A549 (cell line): ENCODE results near the gene TMC5. TPM values are rescaled to one million over a fixed set of nuclear protein-coding genes. Genes with fewer than 3 reads are reported as not detected.
"Not testable (repeated sequence)": the region's sequence is repeated elsewhere in the genome, so short reads cannot be mapped to it uniquely, and the experiment has no call there.

Experiments used
- ATAC-seq, 2 experiments: fragments of 200-7000 bp in 1 of 2; fragments of >200 bp in 1 of 2; cut with Nextera tagmentation in 1 of 2; cut with Tn5 transposase in 1 of 2; 3 replicates each; pipeline versions ENCODE4 v1.8.0 to v1.9.1; 2018 to 2020; ENCODE audit warnings: mild to moderate bottlenecking in 1 of 2, moderate library complexity in 1 of 2
- CTCF ChIA-PET: fragments of 300-600 bp; sonication (Branson Sonifier 250); formaldehyde crosslinking; extraction: SDS; loops from one replicate; lab custom pipeline; 2021; ENCODE audit warnings: antibody characterized with exemption, inconsistent platforms; lab: Yijun Ruan, JAX
- POLR2A ChIA-PET: fragments of 350-600 bp; formaldehyde crosslinking; extraction: SDS; loops from one replicate; lab custom pipeline; 2021; ENCODE audit warnings: antibody characterized with exemption, inconsistent platforms; lab: Yijun Ruan, JAX
- DNase-seq, 2 experiments: peaks; one replicate each; pipeline versions ENCODE4 v3.0.0 to v3.0.0-alpha.2; 2011 to 2016; ENCODE audit warnings: low read depth in 1 of 2, low spot score in 1 of 2
- FAIRE-seq: peaks from 2 replicates; lab custom pipeline; 2011; peaks lifted over from hg19 to GRCh38; lab: Jason Lieb, UNC
- H3K27ac ChIP-seq, 2 experiments: fragments of >200 bp; sonication (Bioruptor Twin); formaldehyde crosslinking; 3 replicates each; pipeline ENCODE4 v1.5.1; 2016 to 2017
- H3K4me1 ChIP-seq: fragments of >200 bp; sonication (Bioruptor Twin); formaldehyde crosslinking; 3 replicates; pipeline ENCODE4 v1.6.1; 2016
- H3K4me2 ChIP-seq: fragments of >200 bp; sonication (Bioruptor Twin); formaldehyde crosslinking; 3 replicates; pipeline ENCODE4 v1.6.1; 2016
- H3K4me3 ChIP-seq: fragments of >200 bp; sonication (Bioruptor Twin); formaldehyde crosslinking; 3 replicates; pipeline ENCODE4 v1.5.1; 2016
- H3K9me3 ChIP-seq: fragments of >200 bp; sonication (Bioruptor Twin); formaldehyde crosslinking; 3 replicates; pipeline ENCODE4 v1.6.1; 2016
- BHLHE40 ChIP-seq: IDR thresholded peaks from 2 replicates; pipeline ENCODE4 v1.6.1; 2012; ENCODE audit warnings: low read depth, low read length, inconsistent platforms
- CBX2 ChIP-seq: fragments of 200-600 bp; sonication (generic); IDR thresholded peaks from 2 replicates; pipeline ENCODE4 v1.6.1; 2016; ENCODE audit warnings: low read depth, mild to moderate bottlenecking, borderline replicate concordance
- CBX8 ChIP-seq: fragments of 200-600 bp; sonication (generic); IDR thresholded peaks from 2 replicates; pipeline ENCODE4 v1.6.1; 2016
- EHF ChIP-seq: fragments of 250-450 bp; sonication (Bioruptor Pico); IDR thresholded peaks from 2 replicates; pipeline ENCODE4 v1.5.0; 2020; ENCODE audit warnings: mild to moderate bottlenecking
- ELK1 ChIP-seq: fragments of 150-350 bp; IDR thresholded peaks from 2 replicates; pipeline ENCODE4 v1.6.1; 2014; ENCODE audit warnings: low read depth, mild to moderate bottlenecking, low read length
- HDAC2 ChIP-seq: fragments of 200-600 bp; sonication (generic); IDR thresholded peaks from 2 replicates; pipeline ENCODE4 v1.6.1; 2016
- HEYL ChIP-seq: fragments of 250-450 bp; sonication (Bioruptor Pico); IDR thresholded peaks from 2 replicates; pipeline ENCODE4 v1.8.0; 2021; ENCODE audit warnings: mild to moderate bottlenecking, moderate library complexity
- HMGXB4 ChIP-seq: fragments of 250-450 bp; sonication (Bioruptor Pico); IDR thresholded peaks from 2 replicates; pipeline ENCODE4 v1.5.0; 2021; ENCODE audit warnings: mild to moderate bottlenecking, moderate library complexity, borderline replicate concordance
- HOXA7 ChIP-seq: fragments of 250-450 bp; sonication (Bioruptor Pico); IDR thresholded peaks from 2 replicates; pipeline ENCODE4 v1.5.0; 2020; ENCODE audit warnings: mild to moderate bottlenecking, moderate library complexity
- JUN ChIP-seq, 2 experiments: fragments of >200 bp; sonication (Bioruptor Twin); formaldehyde crosslinking; IDR thresholded peaks; 2 replicates in 1 of 2; 3 replicates in 1 of 2; pipeline ENCODE4 v1.6.1; 2016 to 2017
- JUNB ChIP-seq: fragments of >200 bp; sonication (Bioruptor Twin); formaldehyde crosslinking; IDR thresholded peaks from 2 replicates; pipeline ENCODE4 v1.6.1; 2016
- KDM5A ChIP-seq: fragments of 200-600 bp; sonication (generic); IDR thresholded peaks from 2 replicates; pipeline ENCODE4 v1.6.1; 2016; ENCODE audit warnings: antibody characterized with exemption, mild to moderate bottlenecking
- MAFK ChIP-seq: fragments of 450-650 bp; IDR thresholded peaks from 2 replicates; pipeline ENCODE4 v1.6.1; 2014; ENCODE audit not compliant: partially characterized antibody
- MAX ChIP-seq: IDR thresholded peaks from 2 replicates; pipeline ENCODE4 v1.6.1; 2012
- RARB ChIP-seq: fragments of 250-450 bp; sonication (Bioruptor Pico); IDR thresholded peaks from 2 replicates; pipeline ENCODE4 v1.8.0; 2021; ENCODE audit warnings: mild to moderate bottlenecking, moderate library complexity
- SREBF2 ChIP-seq: fragments of 450-650 bp; IDR thresholded peaks from 2 replicates; pipeline ENCODE4 v1.6.1; 2014; ENCODE audit warnings: mild to moderate bottlenecking, moderate library complexity
- WGBS: methylation state at CpG from one replicate; pipeline ENCODE4 v1.1.6; 2017; ENCODE audit errors: missing lambda C conversion rate; 5-methylcytosine and 5-hydroxymethylcytosine counted together
- polyA plus RNA-seq, 4 experiments: library from polyadenylated mRNA; depleted of rRNA in 3 of 4; stranded (reverse); fragments of >200 nt; fragmentation: RNase III in 1 of 4; extraction: RNeasy Plus Mini Kit Qiagen cat#74134 plus additional on column Dnase treatment in 1 of 4; gene quantifications; 2 replicates in 3 of 4; 3 replicates in 1 of 4; pipeline ENCODE4 v1.2.3, GENCODE V29; 2011 to 2017

TMC5 gene
- polyA plus RNA-seq, 2 of the 4 experiments (the other 2 are of a cell fraction): 8.3 to 17.1 TPM

GRCh38 chr16:19540241-19540970, 122.7 kb downstream of the TMC5 start:
- POLR2A ChIA-PET: interaction anchor here (1.1 kb wide), 1 partner anchor 16 kb away, joined by 3 read pairs; the partner anchor contains the start of gene CCP110
- CTCF ChIA-PET: interaction anchor here (0.7 to 2.8 kb wide), 6 partner anchors 14 to 455 kb away, joined by 3 to 15 read pairs (median 4); partner anchors contain the start of gene VPS35L
- Histone ChIP-seq H3K27ac (no peak overlapping the region), H3K4me2 (no peak overlapping the region), H3K4me1 (no peaks in the 10 kb centered on the region)
- FAIRE-seq (peak; percentile 23), ATAC-seq (no peak)
- 91% methylated on average over 6 of the region's 6 CpGs for WGBS
- TF ChIP-seq CBX8: no peak
- TF ChIP-seq BHLHE40: no peak
- no peak for TF ChIP-seq SREBF2
- TF ChIP-seq HDAC2: no peak
- TF ChIP-seq HMGXB4 (CRISPR knock-in tag): no peak
- TF ChIP-seq HEYL (CRISPR knock-in tag): no peak
- no peak for TF ChIP-seq RARB (CRISPR knock-in tag)
- no peak for TF ChIP-seq MAX
- TF ChIP-seq JUNB: no peak
- no peak for TF ChIP-seq HOXA7 (CRISPR knock-in tag)
- TF ChIP-seq KDM5A: no peak
- TF ChIP-seq CBX2: no peak
- no peak for TF ChIP-seq JUN (IDR thresholded peaks at IDR 0.05)
- TF ChIP-seq ELK1: no peak
- no peak for TF ChIP-seq MAFK
- TF ChIP-seq, all 56 proteins: peak for 0
- Histone ChIP-seq H3K4me3 (no peak overlapping the region), H3K9me3 (no peaks in the 10 kb centered on the region)
- no peak for DNase-seq

GRCh38 chr16:19542138-19542821, 124.6 kb downstream of the TMC5 start:
- DNase-seq (no peak), ATAC-seq (no peak), FAIRE-seq (no peak)
- Histone ChIP-seq H3K27ac (no peak overlapping the region), H3K4me3 (no peak overlapping the region), H3K4me2 (no peak overlapping the region), H3K9me3 (no peaks in the 10 kb centered on the region), H3K4me1 (no peaks in the 10 kb centered on the region)
- TF ChIP-seq JUN (IDR thresholded peaks at IDR 0.05) (no peak), EHF (CRISPR knock-in tag) (no peak)
- POLR2A ChIA-PET: interaction anchor here (0.6 kb wide), 1 partner anchor 167 kb away, joined by 3 read pairs; no protein-coding TSS in a partner anchor
- 82% methylated on average over 3 of the region's 3 CpGs for WGBS
- CTCF ChIA-PET: interaction anchor here (1.0 to 2.8 kb wide), 4 partner anchors 12 to 39 kb away, joined by 3 to 15 read pairs (median 4); partner anchors contain the start of gene VPS35L

GRCh38 chr16:19543278-19543996, 125.8 kb downstream of the TMC5 start:
- H3K4me3 ChIP-seq, FAIRE-seq, ATAC-seq, H3K27ac ChIP-seq, H3K4me1 ChIP-seq, H3K9me3 ChIP-seq, DNase-seq, H3K4me2 ChIP-seq, POLR2A ChIA-PET: not testable (repeated sequence)
- 80% methylated on average over 10 of the region's 10 CpGs for WGBS
- CTCF ChIA-PET: interaction anchor here (1.3 to 2.8 kb wide), 3 partner anchors 11 to 41 kb away, joined by 3 to 15 read pairs (median 4); partner anchors contain the start of gene VPS35L
